IPS-20b (cell line): ENCODE data around the gene MMP21.

Experiments
- H3K27ac ChIP-seq: one replicate; pipeline ENCODE4 v1.5.1; 2013; ENCODE audit warnings: low read length
- H3K27me3 ChIP-seq: 2 replicates; pipeline ENCODE4 v1.6.1; 2013; ENCODE audit warnings: mild to moderate bottlenecking, low read length, inconsistent platforms; ENCODE audit not compliant: insufficient read depth
- H3K36me3 ChIP-seq: 2 replicates; pipeline ENCODE4 v1.6.1; 2013; ENCODE audit warnings: low read depth, mild to moderate bottlenecking, inconsistent platforms, low read length, moderate library complexity; ENCODE audit not compliant: insufficient read depth
- H3K4me1 ChIP-seq: 2 replicates; pipeline ENCODE4 v1.6.1; 2013; ENCODE audit warnings: mild to moderate bottlenecking, control low read depth, inconsistent platforms, low read length, moderate library complexity; ENCODE audit not compliant: insufficient read depth
- H3K4me3 ChIP-seq: 2 replicates; pipeline ENCODE4 v1.5.1; 2013; ENCODE audit warnings: mild to moderate bottlenecking, low read length, inconsistent platforms
- H3K9ac ChIP-seq: 2 replicates; pipeline ENCODE4 v1.6.1; 2013; ENCODE audit warnings: low read depth, mild to moderate bottlenecking, inconsistent platforms, low read length, moderate library complexity
- H3K9me3 ChIP-seq: 2 replicates; pipeline ENCODE4 v1.6.1; 2013; ENCODE audit warnings: mild to moderate bottlenecking, low read depth, low read length, inconsistent platforms; ENCODE audit not compliant: insufficient read depth

MMP21 gene

GRCh38 chr10:125785791-125786190 lies 10.2 kb upstream of the MMP21 start:
- H3K9ac ChIP-seq: no peak overlapping the region
- H3K9me3 ChIP-seq: no peaks in the 10 kb centered on the region
- no peaks in the 10 kb centered on the region for H3K4me1 ChIP-seq
- no peaks in the 10 kb centered on the region for H3K36me3 ChIP-seq
- H3K27me3 ChIP-seq: no peaks in the 10 kb centered on the region
- H3K27ac ChIP-seq: no peak overlapping the region
- no peak overlapping the region for H3K4me3 ChIP-seq

DNA sequence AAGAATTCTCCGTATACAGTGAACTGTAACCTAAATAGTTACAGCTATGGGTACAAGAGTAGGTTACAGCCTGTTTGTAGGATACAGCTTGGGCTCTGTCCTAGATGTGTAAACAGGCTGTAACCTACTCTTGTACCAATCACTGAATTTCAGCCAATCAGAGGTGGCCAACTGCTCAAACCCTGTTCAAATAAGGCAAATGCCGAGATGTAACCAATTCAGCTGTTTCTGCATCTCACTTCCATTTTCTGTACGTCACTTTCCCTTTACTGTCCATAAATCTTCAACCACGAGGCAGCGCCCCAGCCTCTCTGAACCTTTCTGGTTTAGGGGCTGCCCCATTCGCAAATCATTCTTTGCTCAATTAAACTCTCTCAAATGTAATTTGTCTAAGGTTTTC lies 8.3 kb upstream of the MMP21 start:
- H3K9me3 ChIP-seq: no peaks in the 10 kb centered on the region; the same call in 1 of the 2 replicates
- no peak overlapping the region for H3K4me3 ChIP-seq
- no peaks in the 10 kb centered on the region for H3K36me3 ChIP-seq
- no peaks in the 10 kb centered on the region for H3K27me3 ChIP-seq
- H3K9ac ChIP-seq: no peak overlapping the region
- H3K27ac ChIP-seq: no peak overlapping the region
- H3K4me1 ChIP-seq: no peaks in the 10 kb centered on the region

DNA sequence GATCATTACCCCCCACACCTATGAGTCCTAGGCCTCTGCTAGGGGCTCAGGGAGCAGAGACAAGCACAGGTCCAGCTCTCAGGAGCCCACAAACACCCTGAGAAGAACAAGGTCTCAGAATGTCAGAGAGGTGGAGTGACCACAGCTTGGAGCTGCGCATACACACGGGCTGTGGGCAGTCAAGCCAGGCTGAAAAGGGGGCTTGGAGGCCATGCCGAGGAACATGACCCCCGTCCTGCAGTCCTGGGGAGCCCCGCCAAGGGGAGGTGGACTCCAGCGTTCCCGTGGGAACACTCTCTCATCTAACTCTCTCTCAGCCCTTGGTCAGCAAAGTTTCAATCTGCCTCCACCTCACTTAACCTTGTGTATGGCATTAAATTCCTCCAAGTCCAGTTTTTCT lies 7.8 kb upstream of the MMP21 start:
- Histone ChIP-seq H3K36me3 (no peaks in the 10 kb centered on the region), H3K9ac (no peak overlapping the region), H3K4me1 (no peaks in the 10 kb centered on the region), H3K27me3 (no peaks in the 10 kb centered on the region), H3K4me3 (no peak overlapping the region), H3K27ac (no peak overlapping the region), H3K9me3 (no peaks in the 10 kb centered on the region; the same call in 1 of the 2 replicates)

GRCh38 chr10:125782616-125783015 lies 7.0 kb upstream of the MMP21 start:
- no peaks in the 10 kb centered on the region for H3K4me1 ChIP-seq
- H3K9me3 ChIP-seq: no peaks in the 10 kb centered on the region; the same call in 1 of the 2 replicates
- no peak overlapping the region for H3K27ac ChIP-seq
- H3K4me3 ChIP-seq: no peak overlapping the region
- H3K36me3 ChIP-seq: no peaks in the 10 kb centered on the region
- no peak overlapping the region for H3K9ac ChIP-seq
- H3K27me3 ChIP-seq: no peaks in the 10 kb centered on the region

DNA sequence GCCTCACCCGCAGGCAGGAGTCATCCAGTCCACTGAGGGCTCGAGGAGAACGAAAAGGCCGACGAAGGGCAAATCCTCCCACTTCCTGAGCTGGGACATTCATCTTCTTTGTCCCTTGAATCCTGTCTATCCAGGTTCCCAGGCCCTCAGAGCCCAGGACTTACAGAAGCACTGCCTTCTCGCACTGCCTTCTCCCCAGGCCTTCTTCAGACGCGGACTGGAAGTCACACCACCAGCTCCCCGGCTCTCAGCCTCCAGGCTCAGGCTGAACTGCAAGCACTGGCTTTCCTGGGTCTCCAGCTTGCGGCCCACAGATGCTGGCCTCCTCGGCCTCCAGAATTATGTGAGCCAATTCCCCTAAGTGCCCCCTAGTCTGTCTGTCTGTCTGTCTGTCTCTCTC lies 6.4 kb upstream of the MMP21 start:
- H3K9me3 ChIP-seq: no peaks in the 10 kb centered on the region; the same call in 1 of the 2 replicates
- no peak overlapping the region for H3K4me3 ChIP-seq
- no peaks in the 10 kb centered on the region for H3K4me1 ChIP-seq
- no peak overlapping the region for H3K9ac ChIP-seq
- no peak overlapping the region for H3K27ac ChIP-seq
- H3K36me3 ChIP-seq: no peaks in the 10 kb centered on the region
- H3K27me3 ChIP-seq: no peaks in the 10 kb centered on the region

DNA sequence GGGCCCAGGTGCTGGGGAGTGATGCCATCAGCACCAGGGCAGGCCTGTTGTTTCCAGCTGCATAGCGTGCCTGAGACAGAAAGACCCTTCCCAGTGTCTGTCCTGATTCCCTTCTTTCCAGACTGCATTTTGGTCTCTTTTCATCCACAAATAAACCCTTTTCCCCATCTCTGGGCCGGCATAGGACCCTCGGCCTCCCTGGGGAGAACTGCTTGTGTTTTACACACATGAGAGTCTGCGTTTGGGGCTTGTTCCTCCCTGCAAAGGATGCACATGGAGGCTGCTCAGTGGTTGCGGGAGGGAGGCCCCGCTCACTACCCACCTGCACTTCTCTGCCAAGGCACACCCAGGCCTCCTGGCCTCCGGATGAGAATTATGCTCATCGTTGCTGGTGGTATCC lies 5.8 kb upstream of the MMP21 start:
- no peaks in the 10 kb centered on the region for H3K36me3 ChIP-seq
- no peak overlapping the region for H3K27ac ChIP-seq
- no peaks in the 10 kb centered on the region; the same call in 1 of the 2 replicates for H3K9me3 ChIP-seq
- no peak overlapping the region for H3K4me3 ChIP-seq
- H3K27me3 ChIP-seq: no peaks in the 10 kb centered on the region
- no peaks in the 10 kb centered on the region for H3K4me1 ChIP-seq
- H3K9ac ChIP-seq: no peak overlapping the region

DNA sequence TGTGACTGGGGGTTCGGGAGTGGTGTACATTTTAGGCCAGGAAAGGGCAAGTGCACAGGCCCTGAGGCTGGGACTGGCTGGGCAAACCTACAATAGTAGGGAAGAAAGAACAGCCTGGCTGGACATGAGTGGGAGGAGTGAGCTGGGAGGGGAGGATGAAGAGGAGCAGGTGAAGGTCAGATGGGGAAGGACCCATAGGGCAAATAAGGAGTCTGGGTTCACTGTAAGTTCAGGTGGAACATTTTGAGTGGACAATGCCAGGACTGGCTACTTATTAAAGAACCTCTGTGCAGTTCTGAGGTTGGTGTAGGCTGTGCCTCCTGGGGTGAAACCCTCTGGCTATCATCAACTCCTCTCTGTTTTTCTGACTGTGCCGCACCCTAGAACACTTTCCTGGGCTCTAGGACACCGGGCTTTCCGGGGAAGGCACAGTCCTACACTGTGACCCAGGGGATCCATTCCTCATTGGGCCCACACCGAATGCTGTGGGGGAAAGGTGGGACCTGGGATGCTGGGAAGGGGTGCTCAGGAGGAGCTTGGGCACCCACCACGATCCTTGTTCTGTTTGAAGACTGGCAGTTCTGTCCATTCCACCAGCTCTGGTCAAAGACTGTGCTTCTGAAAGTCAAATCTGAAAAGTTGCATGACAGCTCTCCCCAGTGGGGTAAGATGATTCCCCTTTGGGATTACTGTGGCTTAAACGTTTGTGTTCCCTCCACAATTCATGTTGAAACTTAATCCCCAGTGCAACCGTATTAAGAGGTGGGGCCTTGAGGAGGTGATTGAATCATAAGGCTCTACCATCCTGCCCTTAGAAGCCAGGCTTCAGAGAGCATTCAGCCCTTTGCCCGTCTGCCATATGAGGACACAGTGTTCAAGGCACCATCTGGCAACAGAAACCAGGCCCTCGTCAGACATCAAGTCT lies 4.0 kb upstream of the MMP21 start:
- Histone ChIP-seq H3K4me1 (no peaks in the 10 kb centered on the region), H3K9ac (no peak overlapping the region), H3K27me3 (no peaks in the 10 kb centered on the region), H3K4me3 (no peak overlapping the region), H3K9me3 (no peaks in the 10 kb centered on the region; the same call in 1 of the 2 replicates), H3K27ac (no peak overlapping the region), H3K36me3 (no peaks in the 10 kb centered on the region)

DNA sequence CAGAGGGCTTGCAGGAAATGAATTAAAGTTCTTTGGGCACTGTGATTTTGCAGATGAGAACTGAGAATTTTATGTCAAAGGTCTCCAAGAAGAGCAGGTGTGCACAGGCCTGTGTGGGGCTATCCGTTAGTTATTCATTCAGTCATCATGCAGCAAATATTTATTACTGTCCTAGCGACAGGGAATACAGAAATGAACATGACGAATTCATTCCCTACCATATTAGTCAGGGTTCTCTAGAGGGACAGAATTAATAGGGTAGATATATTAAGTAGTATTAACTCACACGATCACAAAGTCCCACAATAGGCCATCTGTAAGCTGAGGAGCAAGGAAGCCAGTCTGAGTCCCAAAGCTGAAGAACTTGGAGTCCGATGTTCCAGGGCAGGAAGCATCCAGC lies 2.9 kb upstream of the MMP21 start:
- Histone ChIP-seq H3K4me3 (no peak overlapping the region), H3K9ac (no peak overlapping the region), H3K36me3 (no peaks in the 10 kb centered on the region), H3K27ac (no peak overlapping the region), H3K9me3 (no peaks in the 10 kb centered on the region; the same call in 1 of the 2 replicates), H3K27me3 (no peaks in the 10 kb centered on the region), H3K4me1 (no peaks in the 10 kb centered on the region)

GRCh38 chr10:125777806-125778205 lies 2.2 kb upstream of the MMP21 start:
- no peak overlapping the region for H3K27ac ChIP-seq
- H3K36me3 ChIP-seq: no peaks in the 10 kb centered on the region
- H3K9ac ChIP-seq: no peak overlapping the region
- H3K27me3 ChIP-seq: no peaks in the 10 kb centered on the region
- H3K4me3 ChIP-seq: no peak overlapping the region
- no peaks in the 10 kb centered on the region for H3K4me1 ChIP-seq
- H3K9me3 ChIP-seq: no peaks in the 10 kb centered on the region; the same call in 1 of the 2 replicates

- Histone ChIP-seq H3K27me3 (no peaks in the 10 kb centered on the region), H3K9ac (no peak overlapping the region), H3K4me1 (no peaks in the 10 kb centered on the region), H3K4me3 (no peak overlapping the region), H3K27ac (no peak overlapping the region), H3K9me3 (no peaks in the 10 kb centered on the region), H3K36me3 (no peaks in the 10 kb centered on the region)
These were observed 935 bp downstream of the MMP21 start for GRCh38 chr10:125774581-125775191.

GRCh38 chr10:125773687-125774543 lies 1.7 kb downstream of the MMP21 start:
- no peak overlapping the region for H3K9ac ChIP-seq
- H3K36me3 ChIP-seq: no peaks in the 10 kb centered on the region
- H3K27me3 ChIP-seq: no peaks in the 10 kb centered on the region
- H3K4me1 ChIP-seq: no peaks in the 10 kb centered on the region
- no peaks in the 10 kb centered on the region for H3K9me3 ChIP-seq
- no peak overlapping the region for H3K4me3 ChIP-seq
- H3K27ac ChIP-seq: no peak overlapping the region
